ENCODE results near the gene SLC11A1. TPM values are rescaled to one million over a fixed set of nuclear protein-coding genes. Genes with fewer than 3 reads are reported as not detected.

Gene SLC11A1
- total and polyA plus RNA-seq, 2 experiments from 2014 or later: 0.60 to 0.74 TPM

- H3K36me3 ChIP-seq (replicated peaks; ENCODE audit: insufficient read depth, low read depth): no peaks in the 10 kb centered on the region
These were observed 39.0 kb downstream of the SLC11A1 start for GRCh38 chr2:218421027-218421426.

DNA sequence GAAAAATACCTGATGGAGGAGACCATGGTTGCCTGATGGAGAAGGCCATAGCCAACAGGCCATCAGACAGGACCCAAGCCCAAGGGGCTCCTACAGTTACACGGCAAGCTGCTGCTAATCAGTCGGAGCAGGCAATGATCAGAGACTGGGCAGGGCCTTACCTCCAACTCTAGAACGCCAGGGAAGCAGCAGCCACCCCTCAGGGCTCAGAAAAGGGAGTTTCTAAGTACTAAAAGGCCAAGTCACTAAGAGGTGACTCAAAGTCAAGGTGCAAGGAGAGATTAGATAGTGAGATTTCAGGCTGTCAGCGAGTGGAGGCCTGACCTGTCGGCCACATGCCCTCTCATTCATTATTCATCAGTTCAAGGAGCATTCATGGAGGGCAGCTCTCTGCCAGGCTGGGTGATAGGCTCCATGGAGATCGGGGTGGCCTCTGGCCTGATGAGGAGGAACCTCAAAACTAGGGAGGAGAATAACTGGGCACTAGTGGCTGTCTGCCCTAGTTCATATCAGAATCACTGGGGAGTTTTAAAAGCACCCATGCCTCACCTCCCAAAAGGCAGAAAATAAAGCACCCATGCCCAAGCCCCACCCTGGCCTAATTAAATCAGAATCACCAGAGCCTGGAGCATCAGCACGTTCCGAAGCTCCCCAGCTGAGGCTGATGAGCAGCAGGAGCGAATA lies 40.5 kb downstream of the SLC11A1 start:
- Histone ChIP-seq H2AFZ (no peak overlapping the region), H3K79me2 (peaks cover 33% of the 10 kb centered on the region), H3K9me3 (ENCODE audit: low read depth) (no peaks in the 10 kb centered on the region), H4K20me1 (ENCODE audit: insufficient read depth, poor library complexity, severe bottlenecking) (peaks cover 9% of the 10 kb centered on the region), H3K4me2 (peak overlapping the region; percentile 82), H3K4me1 (ENCODE audit: insufficient read depth) (peaks cover 12% of the 10 kb centered on the region), H3K27ac (peak overlapping the region; percentile 37), H3K27me3 (no peaks in the 10 kb centered on the region), H3K36me3 (replicated peaks; ENCODE audit: insufficient read depth, low read depth) (no peaks in the 10 kb centered on the region), H3K9me2 (replicated peaks; ENCODE audit: insufficient read depth) (no peaks in the 10 kb centered on the region), H3K4me3 (no peak overlapping the region)
- TF ChIP-seq CTCF (IDR thresholded peaks at IDR 0.05; ENCODE audit: poor library complexity) (no peak), EZH2 (IDR thresholded peaks at IDR 0.05; ENCODE audit: borderline replicate concordance) (no peak), EZH2phosphoT487 (IDR thresholded peaks at IDR 0.05; ENCODE audit: low read depth, severe bottlenecking, unreplicated experiment) (no peak)
- no peak for DNase-seq (ENCODE audit: low spot score)
- 79% methylated on average over 9 of the region's 9 CpGs for WGBS (ENCODE audit: low lambda C conversion rate, missing lambda C conversion rate)

More at GRCh38 chr2:218421027-218421426, 39.0 kb downstream of the SLC11A1 start:
- Histone ChIP-seq H3K27ac (peak overlapping the region; percentile 69), H3K9me3 (ENCODE audit: low read depth) (no peaks in the 10 kb centered on the region), H3K27me3 (no peaks in the 10 kb centered on the region), H3K4me2 (peak overlapping the region; percentile 82), H4K20me1 (ENCODE audit: insufficient read depth, poor library complexity, severe bottlenecking) (peaks cover 9% of the 10 kb centered on the region), H3K9me2 (replicated peaks; ENCODE audit: insufficient read depth) (no peaks in the 10 kb centered on the region), H3K4me3 (no peak overlapping the region), H2AFZ (no peak overlapping the region), H3K79me2 (peaks cover 33% of the 10 kb centered on the region), H3K4me1 (ENCODE audit: insufficient read depth) (peaks cover 12% of the 10 kb centered on the region)
- WGBS (ENCODE audit: low lambda C conversion rate, missing lambda C conversion rate): 81% methylated on average over 2 of the region's 2 CpGs
- DNase-seq (ENCODE audit: low spot score): no peak
- TF ChIP-seq EZH2phosphoT487 (IDR thresholded peaks at IDR 0.05; ENCODE audit: low read depth, severe bottlenecking, unreplicated experiment): no peak
- no peak for TF ChIP-seq EZH2 (IDR thresholded peaks at IDR 0.05; ENCODE audit: borderline replicate concordance)
- no peak for TF ChIP-seq CTCF (IDR thresholded peaks at IDR 0.05; ENCODE audit: poor library complexity)

DNA sequence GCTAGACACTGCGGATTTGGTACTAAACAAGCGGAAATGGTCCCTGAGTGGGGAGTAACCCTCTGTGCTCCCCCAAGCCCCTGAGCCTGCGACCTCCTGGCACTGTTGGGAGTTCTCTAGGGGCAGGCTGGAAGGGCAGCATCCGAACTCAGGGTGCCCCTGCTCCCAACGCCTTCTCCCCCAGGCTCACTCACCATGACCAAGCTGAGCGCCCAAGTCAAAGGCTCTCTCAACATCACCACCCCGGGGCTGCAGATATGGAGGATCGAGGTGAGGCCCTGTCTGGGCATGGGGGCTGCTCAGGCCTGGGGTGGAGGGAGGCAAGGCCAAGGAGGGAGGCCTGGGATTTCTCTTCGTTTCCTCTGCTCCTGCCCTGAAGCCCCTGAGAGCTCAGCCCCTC lies 41.5 kb downstream of the SLC11A1 start:
- Histone ChIP-seq H4K20me1 (ENCODE audit: insufficient read depth, poor library complexity, severe bottlenecking) (peaks cover 9% of the 10 kb centered on the region), H3K4me2 (no peak overlapping the region), H2AFZ (no peak overlapping the region), H3K27ac (no peak overlapping the region), H3K36me3 (replicated peaks; ENCODE audit: insufficient read depth, low read depth) (no peaks in the 10 kb centered on the region), H3K27me3 (no peaks in the 10 kb centered on the region), H3K9me3 (ENCODE audit: low read depth) (no peaks in the 10 kb centered on the region), H3K4me1 (ENCODE audit: insufficient read depth) (peaks cover 12% of the 10 kb centered on the region), H3K4me3 (no peak overlapping the region), H3K9me2 (replicated peaks; ENCODE audit: insufficient read depth) (no peaks in the 10 kb centered on the region), H3K79me2 (peaks cover 33% of the 10 kb centered on the region)
- 91% methylated on average over 9 of the region's 9 CpGs for WGBS (ENCODE audit: low lambda C conversion rate, missing lambda C conversion rate)
- DNase-seq (ENCODE audit: low spot score): no peak
- TF ChIP-seq CTCF (IDR thresholded peaks at IDR 0.05; ENCODE audit: poor library complexity) (no peak), EZH2 (IDR thresholded peaks at IDR 0.05; ENCODE audit: borderline replicate concordance) (no peak), EZH2phosphoT487 (IDR thresholded peaks at IDR 0.05; ENCODE audit: low read depth, severe bottlenecking, unreplicated experiment) (no peak)
